ENCODE results near the gene FUZ. TPM values are rescaled to one million over a fixed set of nuclear protein-coding genes. Genes with fewer than 3 reads are reported as not detected.

FUZ gene
- polyA plus RNA-seq, 1 donor = 18.4 TPM

DNA sequence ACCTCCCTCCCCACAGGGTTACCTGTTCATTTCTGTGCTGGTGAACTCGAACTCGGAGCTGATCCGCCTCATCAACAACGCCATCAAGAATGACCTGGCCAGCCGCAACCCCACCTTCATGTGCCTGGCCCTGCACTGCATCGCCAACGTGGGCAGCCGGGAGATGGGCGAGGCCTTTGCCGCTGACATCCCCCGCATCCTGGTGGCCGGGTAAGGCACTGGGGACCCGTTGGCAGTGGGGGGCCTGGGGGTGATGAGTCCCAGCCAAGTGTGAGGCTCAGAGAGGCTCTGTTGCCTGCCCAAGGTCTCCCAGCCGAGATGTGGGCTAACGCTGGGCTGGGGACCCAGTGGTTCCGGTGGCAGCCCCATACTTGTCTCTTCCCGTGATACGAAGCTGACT, 30.6 kb downstream of the FUZ start:
- Histone ChIP-seq H3K27ac (ENCODE audit: low read length) (no peak overlapping the region), H3K9me3 (ENCODE audit: control insufficient read depth, low read depth, low read length) (peaks cover 3% of the 10 kb centered on the region), H3K36me3 (ENCODE audit: control insufficient read depth, insufficient read depth, low read length) (peaks cover 40% of the 10 kb centered on the region), H3K4me1 (ENCODE audit: control insufficient read depth, insufficient read depth, low read length) (no peaks in the 10 kb centered on the region), H3K4me3 (ENCODE audit: low read length) (no peak overlapping the region), H3K27me3 (ENCODE audit: control insufficient read depth, insufficient read depth, low read length) (no peaks in the 10 kb centered on the region)
- no peak for DNase-seq
- WGBS (ENCODE audit: insufficient coverage, low lambda C conversion rate) = no CpG with 5 or more reads among the region's 18 CpGs

DNA sequence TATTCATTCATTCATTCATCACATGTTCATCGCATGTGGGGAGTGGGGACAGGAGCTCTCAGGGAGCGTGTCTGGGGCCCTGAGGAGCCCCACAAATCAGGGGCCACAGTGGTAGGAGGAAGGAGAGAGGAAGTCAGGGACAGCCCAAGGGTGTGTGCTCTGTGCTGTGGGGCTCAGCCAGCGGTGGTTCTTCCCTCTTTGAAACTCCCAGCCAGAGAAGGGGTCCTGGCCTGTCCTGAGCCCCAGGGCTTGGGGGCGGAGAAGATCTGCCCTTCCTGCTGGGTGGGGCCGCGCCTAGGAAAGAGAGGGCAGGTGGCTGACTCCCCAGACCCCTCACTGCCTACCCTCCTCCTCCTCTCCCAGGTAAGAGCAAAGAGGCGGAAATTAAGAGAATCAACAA, 31.7 kb downstream of the FUZ start:
- no peak for DNase-seq
- H3K4me3 ChIP-seq (ENCODE audit: low read length) = no peak overlapping the region
- no peaks in the 10 kb centered on the region for H3K4me1 ChIP-seq (ENCODE audit: control insufficient read depth, insufficient read depth, low read length)
- peaks cover 38% of the 10 kb centered on the region for H3K36me3 ChIP-seq (ENCODE audit: control insufficient read depth, insufficient read depth, low read length)
- H3K27me3 ChIP-seq (ENCODE audit: control insufficient read depth, insufficient read depth, low read length) = no peaks in the 10 kb centered on the region
- H3K9me3 ChIP-seq (ENCODE audit: control insufficient read depth, low read depth, low read length) = peaks cover 3% of the 10 kb centered on the region
- no CpG with 5 or more reads among the region's 7 CpGs for WGBS (ENCODE audit: insufficient coverage, low lambda C conversion rate)
- no peak overlapping the region for H3K27ac ChIP-seq (ENCODE audit: low read length)

DNA sequence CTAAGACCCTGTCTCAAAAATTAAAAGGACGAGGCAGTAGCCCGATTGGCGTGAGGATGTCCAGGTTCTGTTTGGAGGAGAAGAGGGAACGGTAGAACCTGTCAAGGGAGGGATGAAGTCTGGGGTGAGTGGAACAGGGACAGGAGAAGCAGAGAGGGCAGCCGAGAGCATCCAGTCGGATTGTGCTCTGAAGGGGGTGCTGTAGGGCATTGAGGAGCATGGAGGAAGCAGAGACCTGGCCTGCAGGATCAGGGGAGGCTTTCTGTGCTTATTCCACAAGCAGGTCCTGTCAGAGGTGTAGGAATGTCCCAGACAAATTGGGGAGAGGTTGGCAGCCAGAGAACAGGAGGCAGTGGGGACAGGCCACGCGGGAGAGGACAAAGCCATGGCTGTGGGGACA, 32.2 kb downstream of the FUZ start:
- WGBS (ENCODE audit: insufficient coverage, low lambda C conversion rate) = 100% methylated on average over 3 of the region's 8 CpGs
- Histone ChIP-seq H3K36me3 (ENCODE audit: control insufficient read depth, insufficient read depth, low read length) (peaks cover 42% of the 10 kb centered on the region), H3K27ac (ENCODE audit: low read length) (no peak overlapping the region), H3K27me3 (ENCODE audit: control insufficient read depth, insufficient read depth, low read length) (no peaks in the 10 kb centered on the region), H3K4me1 (ENCODE audit: control insufficient read depth, insufficient read depth, low read length) (no peaks in the 10 kb centered on the region), H3K4me3 (ENCODE audit: low read length) (no peak overlapping the region), H3K9me3 (ENCODE audit: control insufficient read depth, low read depth, low read length) (peaks cover 3% of the 10 kb centered on the region)
- no peak for DNase-seq

DNA sequence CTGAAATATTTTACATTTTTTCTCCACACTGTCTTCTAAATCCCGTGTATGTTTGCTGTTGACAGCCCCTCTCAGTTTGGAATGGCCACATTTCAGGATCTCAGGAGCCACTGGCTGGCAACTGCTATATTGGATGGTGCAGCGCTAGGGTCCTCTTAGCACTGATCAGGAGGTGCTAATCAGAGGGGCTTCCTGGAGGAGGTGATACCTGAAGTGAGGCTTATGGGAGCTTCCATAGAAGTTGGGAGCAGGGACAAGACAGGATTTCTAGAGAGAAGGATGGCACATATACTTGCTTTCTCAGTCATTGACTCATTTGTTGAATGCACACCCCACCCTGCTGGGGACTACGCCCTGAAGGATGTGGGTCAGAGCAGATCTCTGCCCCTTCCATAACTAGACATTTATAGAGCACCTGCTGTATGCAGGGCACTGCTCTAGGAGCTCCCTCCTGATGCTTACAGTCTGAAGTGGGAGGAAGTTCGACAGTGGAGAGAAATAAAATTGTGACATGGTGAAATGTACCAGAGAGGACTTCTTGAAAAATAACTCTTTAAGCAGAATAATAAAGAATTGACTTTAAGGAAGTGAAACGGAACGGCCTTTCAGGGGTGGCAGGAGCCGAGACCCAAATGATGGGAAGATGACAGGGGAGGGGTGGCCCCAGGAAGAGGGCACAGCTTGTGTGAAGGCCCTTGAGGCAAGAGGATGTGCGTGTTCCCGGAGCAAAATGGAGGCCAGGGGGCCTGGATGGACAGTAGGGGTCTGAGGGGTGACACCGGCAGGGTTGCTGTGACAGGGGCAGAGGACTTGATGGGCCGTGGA, 33.1 kb downstream of the FUZ start:
- DNase-seq = no peak
- peaks cover 3% of the 10 kb centered on the region for H3K9me3 ChIP-seq (ENCODE audit: control insufficient read depth, low read depth, low read length)
- H3K27me3 ChIP-seq (ENCODE audit: control insufficient read depth, insufficient read depth, low read length) = no peaks in the 10 kb centered on the region
- WGBS (ENCODE audit: insufficient coverage, low lambda C conversion rate) = 40% methylated on average over 1 of the region's 11 CpGs
- H3K4me1 ChIP-seq (ENCODE audit: control insufficient read depth, insufficient read depth, low read length) = no peaks in the 10 kb centered on the region
- H3K27ac ChIP-seq (ENCODE audit: low read length) = no peak overlapping the region
- no peak overlapping the region for H3K4me3 ChIP-seq (ENCODE audit: low read length)
- peaks cover 40% of the 10 kb centered on the region for H3K36me3 ChIP-seq (ENCODE audit: control insufficient read depth, insufficient read depth, low read length)

DNA sequence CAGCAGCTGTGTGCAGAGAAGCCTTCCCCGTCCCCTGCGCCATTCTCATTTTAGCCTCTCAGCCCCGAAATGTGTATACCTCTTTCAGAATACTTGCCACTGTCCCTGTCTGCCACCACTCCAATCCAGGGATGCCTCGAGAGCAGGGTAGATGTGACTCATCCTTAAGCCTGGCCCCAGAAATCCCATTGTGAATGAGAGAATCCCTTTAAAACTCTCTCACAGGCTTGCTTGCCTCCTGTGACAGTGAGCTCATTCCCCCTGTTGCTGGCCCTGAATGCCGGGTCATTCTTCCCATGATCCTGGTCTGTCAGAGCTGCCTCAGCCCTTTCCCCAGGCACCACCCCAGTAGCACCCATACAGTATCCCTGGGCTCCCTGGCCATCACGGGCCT, 36.7 kb downstream of the FUZ start:
- Histone ChIP-seq H3K36me3 (ENCODE audit: control insufficient read depth, insufficient read depth, low read length) (peaks cover 17% of the 10 kb centered on the region), H3K27ac (ENCODE audit: low read length) (no peak overlapping the region), H3K9me3 (ENCODE audit: control insufficient read depth, low read depth, low read length) (no peaks in the 10 kb centered on the region), H3K27me3 (ENCODE audit: control insufficient read depth, insufficient read depth, low read length) (no peaks in the 10 kb centered on the region), H3K4me1 (ENCODE audit: control insufficient read depth, insufficient read depth, low read length) (peaks cover 6% of the 10 kb centered on the region), H3K4me3 (ENCODE audit: low read length) (no peak overlapping the region)
- no peak for DNase-seq
- WGBS (ENCODE audit: insufficient coverage, low lambda C conversion rate) = 75% methylated on average over 2 of the region's 6 CpGs

DNA sequence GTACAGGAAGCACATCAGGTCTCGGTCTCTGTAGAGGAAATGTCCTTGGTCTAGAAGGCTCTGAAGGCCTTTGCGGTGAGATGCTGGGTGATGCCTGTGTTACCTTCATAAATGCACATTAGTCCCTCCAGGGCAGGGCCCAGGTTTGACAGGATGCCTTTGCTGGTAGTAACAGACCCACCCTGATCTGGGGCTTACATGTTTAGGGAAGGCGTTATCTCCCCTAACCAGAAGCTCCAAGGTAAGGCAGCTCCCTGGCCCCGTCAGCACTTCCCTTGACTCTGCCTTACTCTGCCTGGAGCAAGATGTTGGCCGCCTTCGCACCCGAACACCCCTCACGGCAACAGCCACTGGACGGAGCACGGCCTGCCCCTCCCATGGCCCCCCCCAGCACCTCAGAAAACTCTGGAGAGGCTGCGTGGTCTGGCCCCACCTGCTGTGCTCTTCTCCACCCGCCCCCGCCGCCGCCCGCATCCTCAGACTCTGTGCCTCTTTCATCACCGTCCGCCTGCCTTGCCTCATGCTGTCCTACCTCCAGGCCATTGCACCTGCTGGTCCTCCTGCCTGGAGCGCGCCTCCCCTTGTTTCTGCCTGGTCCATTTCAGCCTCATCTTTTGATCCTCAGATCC, 37.2 kb downstream of the FUZ start:
- peaks cover 17% of the 10 kb centered on the region for H3K36me3 ChIP-seq (ENCODE audit: control insufficient read depth, insufficient read depth, low read length)
- WGBS (ENCODE audit: insufficient coverage, low lambda C conversion rate) = no CpG with 5 or more reads among the region's 20 CpGs
- no peak for DNase-seq

DNA sequence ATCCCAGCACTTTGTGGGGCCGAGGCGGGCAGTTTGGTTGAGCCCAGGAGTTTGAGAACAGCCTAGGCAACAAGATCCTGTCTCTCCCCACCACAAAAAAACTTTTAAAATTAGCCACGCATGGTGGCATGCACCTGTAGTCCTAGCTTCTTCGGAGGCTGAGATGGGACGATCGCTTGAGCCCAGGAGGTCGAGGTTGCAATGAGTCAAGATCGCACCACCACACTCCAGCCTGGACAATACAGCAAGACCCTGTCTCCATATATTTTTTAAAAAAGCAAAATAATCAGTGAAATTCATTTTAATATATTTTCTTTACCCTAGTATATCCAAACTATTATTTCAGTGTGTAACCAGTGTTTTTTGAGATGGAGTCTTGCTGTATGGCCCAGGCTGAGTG, 38.1 kb downstream of the FUZ start:
- DNase-seq = no peak
- peaks cover 14% of the 10 kb centered on the region for H3K36me3 ChIP-seq (ENCODE audit: control insufficient read depth, insufficient read depth, low read length)
- no peak overlapping the region for H3K4me3 ChIP-seq (ENCODE audit: low read length)
- no CpG with 5 or more reads among the region's 8 CpGs for WGBS (ENCODE audit: insufficient coverage, low lambda C conversion rate)
- H3K9me3 ChIP-seq (ENCODE audit: control insufficient read depth, low read depth, low read length) = no peaks in the 10 kb centered on the region
- H3K4me1 ChIP-seq (ENCODE audit: control insufficient read depth, insufficient read depth, low read length) = peaks cover 7% of the 10 kb centered on the region
- no peak overlapping the region for H3K27ac ChIP-seq (ENCODE audit: low read length)
- no peaks in the 10 kb centered on the region for H3K27me3 ChIP-seq (ENCODE audit: control insufficient read depth, insufficient read depth, low read length)

More for the DNA sequence above, 37.2 kb downstream of the FUZ start:
- Histone ChIP-seq H3K4me3 (ENCODE audit: low read length) (no peak overlapping the region), H3K27ac (ENCODE audit: low read length) (no peak overlapping the region), H3K27me3 (ENCODE audit: control insufficient read depth, insufficient read depth, low read length) (no peaks in the 10 kb centered on the region), H3K4me1 (ENCODE audit: control insufficient read depth, insufficient read depth, low read length) (peaks cover 7% of the 10 kb centered on the region), H3K9me3 (ENCODE audit: control insufficient read depth, low read depth, low read length) (no peaks in the 10 kb centered on the region)

DNA sequence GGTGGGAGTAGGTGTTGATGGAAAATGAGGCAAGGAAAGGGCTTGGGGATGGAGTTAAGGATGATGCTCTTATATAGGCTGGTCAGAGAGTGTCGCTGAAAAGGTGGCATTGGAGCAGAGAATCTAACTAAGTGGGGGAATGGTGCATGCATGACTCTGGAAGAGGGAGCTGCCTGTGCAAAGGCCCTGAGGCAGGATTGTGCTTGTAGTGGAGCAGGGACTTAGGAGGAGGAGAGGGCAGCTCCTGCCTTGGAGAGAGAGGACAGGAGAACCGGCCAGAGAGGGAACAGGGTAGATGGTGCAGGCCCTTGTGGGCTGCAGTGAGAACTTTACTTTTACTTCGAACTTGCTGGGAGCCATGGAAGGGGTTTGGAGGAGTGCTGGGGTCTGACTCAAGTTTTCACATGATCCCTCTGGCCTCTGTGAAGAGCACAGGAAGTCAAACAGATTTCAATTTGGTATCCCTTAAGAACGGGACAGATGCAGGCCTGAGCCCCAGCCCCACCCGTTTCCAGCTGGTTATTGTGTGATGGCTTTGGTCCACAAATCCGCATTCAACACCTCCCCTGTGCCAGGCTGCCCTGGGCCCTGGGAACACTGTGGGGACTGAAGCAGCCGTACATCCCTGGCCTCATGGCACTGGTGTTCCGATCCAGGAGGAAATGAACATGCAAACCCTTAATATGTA, 39.3 kb downstream of the FUZ start:
- H3K4me3 ChIP-seq (ENCODE audit: low read length) = no peak overlapping the region
- no peaks in the 10 kb centered on the region for H3K27me3 ChIP-seq (ENCODE audit: control insufficient read depth, insufficient read depth, low read length)
- H3K9me3 ChIP-seq (ENCODE audit: control insufficient read depth, low read depth, low read length) = no peaks in the 10 kb centered on the region
- H3K36me3 ChIP-seq (ENCODE audit: control insufficient read depth, insufficient read depth, low read length) = peaks cover 15% of the 10 kb centered on the region
- no peak overlapping the region for H3K27ac ChIP-seq (ENCODE audit: low read length)
- no peak for DNase-seq
- peaks cover 7% of the 10 kb centered on the region for H3K4me1 ChIP-seq (ENCODE audit: control insufficient read depth, insufficient read depth, low read length)
- WGBS (ENCODE audit: insufficient coverage, low lambda C conversion rate) = 100% methylated on average over 1 of the region's 8 CpGs

DNA sequence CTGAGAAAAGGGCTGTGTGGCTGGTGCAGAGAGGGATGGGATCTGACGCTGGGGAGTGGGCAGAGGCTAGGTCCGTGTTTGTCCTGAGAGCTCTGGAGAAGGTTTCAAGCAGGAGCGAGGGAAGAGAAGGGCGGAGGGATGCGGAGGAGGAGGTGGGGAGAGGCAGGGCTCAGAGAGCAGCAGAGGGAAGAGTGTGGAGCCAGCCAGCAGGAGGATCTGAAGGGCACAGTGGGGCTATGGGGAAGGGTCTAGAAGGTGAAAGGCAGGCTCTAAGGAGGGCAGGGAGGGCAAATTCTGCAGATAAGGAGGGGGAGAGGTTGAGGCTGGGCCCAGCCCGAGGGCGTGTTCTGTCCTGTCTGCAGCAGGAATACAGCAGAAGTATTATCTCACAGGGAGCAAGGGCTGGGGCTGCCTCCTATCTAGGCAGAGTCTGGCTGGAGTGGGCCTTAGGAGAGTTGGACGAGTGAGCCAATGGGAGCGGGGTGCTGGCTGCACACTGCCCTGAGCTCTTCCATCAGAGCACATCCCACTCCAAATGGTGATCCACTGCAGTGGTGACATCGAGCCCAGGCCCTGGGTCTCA, 40.2 kb downstream of the FUZ start:
- DNase-seq = no peak
- WGBS (ENCODE audit: insufficient coverage, low lambda C conversion rate) = no CpG with 5 or more reads among the region's 10 CpGs
- H3K9me3 ChIP-seq (ENCODE audit: control insufficient read depth, low read depth, low read length) = no peaks in the 10 kb centered on the region

DNA sequence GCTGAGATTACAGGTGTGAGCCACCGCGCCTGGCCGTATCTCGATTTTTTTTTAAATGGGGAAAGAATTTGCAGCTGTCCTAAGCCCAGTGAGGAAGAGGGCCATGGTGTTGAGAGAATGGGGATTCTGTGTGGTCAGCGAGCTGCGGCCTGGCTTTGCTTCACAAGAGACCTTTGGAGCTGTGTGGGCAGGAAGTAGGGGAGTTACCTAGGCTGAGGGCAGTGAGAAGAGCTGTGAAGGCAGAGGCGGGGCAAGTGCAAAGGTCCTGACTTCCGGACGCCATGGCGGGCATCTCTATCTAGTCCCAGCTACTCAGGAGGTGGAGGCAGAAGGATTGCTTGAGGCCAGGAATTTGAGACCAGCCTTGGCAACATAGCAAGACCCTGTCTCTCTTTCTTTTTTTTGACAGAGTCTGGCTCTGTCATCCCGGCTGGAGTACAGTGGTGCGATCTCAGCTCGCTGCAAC, 41.4 kb downstream of the FUZ start:
- no peaks in the 10 kb centered on the region for H3K27me3 ChIP-seq (ENCODE audit: control insufficient read depth, insufficient read depth, low read length)
- H3K4me3 ChIP-seq (ENCODE audit: low read length) = no peak overlapping the region
- H3K36me3 ChIP-seq (ENCODE audit: control insufficient read depth, insufficient read depth, low read length) = peaks cover 15% of the 10 kb centered on the region
- H3K27ac ChIP-seq (ENCODE audit: low read length) = peak overlapping the region; percentile 63
- peak; percentile 69 to 79 for DNase-seq
- peaks cover 19% of the 10 kb centered on the region for H3K4me1 ChIP-seq (ENCODE audit: control insufficient read depth, insufficient read depth, low read length)
- no peaks in the 10 kb centered on the region for H3K9me3 ChIP-seq (ENCODE audit: control insufficient read depth, low read depth, low read length)
- no CpG with 5 or more reads among the region's 13 CpGs for WGBS (ENCODE audit: insufficient coverage, low lambda C conversion rate)

More for the DNA sequence above, 40.2 kb downstream of the FUZ start:
- Histone ChIP-seq H3K36me3 (ENCODE audit: control insufficient read depth, insufficient read depth, low read length) (peaks cover 15% of the 10 kb centered on the region), H3K27ac (ENCODE audit: low read length) (no peak overlapping the region), H3K4me1 (ENCODE audit: control insufficient read depth, insufficient read depth, low read length) (peaks cover 14% of the 10 kb centered on the region), H3K4me3 (ENCODE audit: low read length) (no peak overlapping the region), H3K27me3 (ENCODE audit: control insufficient read depth, insufficient read depth, low read length) (no peaks in the 10 kb centered on the region)
